HFFc6 (cell line): ENCODE measurements around the gene SPTLC3. TPM values are rescaled to one million over a fixed set of nuclear protein-coding genes. Genes with fewer than 3 reads are reported as not detected.

Experiments
- DNase-seq: peaks from one replicate; pipeline ENCODE4 v3.0.0-alpha.2; 2018
- H3K27ac Mint-ChIP-seq: 2 replicates; pipeline ENCODE4 v1.8.0; 2020; ENCODE audit warnings: mild to moderate bottlenecking, mixed read lengths
- H3K27me3 Mint-ChIP-seq: 2 replicates; pipeline ENCODE4 v1.8.0; 2021; ENCODE audit warnings: mild to moderate bottlenecking, moderate library complexity, mixed read lengths; ENCODE audit not compliant: insufficient read depth
- H3K36me3 Mint-ChIP-seq: 2 replicates; pipeline ENCODE4 v1.8.0; 2021; ENCODE audit warnings: low read depth, mixed read lengths
- H3K4me1 Mint-ChIP-seq: 2 replicates; pipeline ENCODE4 v1.8.0; 2020; ENCODE audit warnings: low read depth, mixed read lengths
- H3K4me3 Mint-ChIP-seq: 2 replicates; pipeline ENCODE4 v1.8.0; 2020; ENCODE audit warnings: mild to moderate bottlenecking, moderate library complexity, mixed read lengths
- H3K9me3 Mint-ChIP-seq: 2 replicates; pipeline ENCODE4 v1.8.0; 2020; ENCODE audit warnings: mild to moderate bottlenecking, mixed read lengths
- CTCF ChIP-seq: fragments of 200-600 bp; sonication (generic); IDR thresholded peaks from 2 replicates; pipeline ENCODE4 v1.5.0; 2021; ENCODE audit warnings: antibody characterized with exemption, mild to moderate bottlenecking
- total RNA-seq, 6 experiments: library from RNA; stranded (reverse); fragmentation: NEBNext Ultra II Directional; extraction: Animal tissue kit (Norgen Biotek cat#: 25700); gene quantifications; 2 replicates in 1 of 6; 3 replicates in 5 of 6; pipeline ENCODE4 v1.2.3, GENCODE V29; 2021

The SPTLC3 gene
- total RNA-seq, 6 experiments from 2014 or later = not detected

GRCh38 chr20:13170771-13171170 lies 162.0 kb downstream of the SPTLC3 start:
- DNase-seq = no peak
- Mint-ChIP-seq H3K9me3 (peaks cover 25% of the 10 kb centered on the region), H3K27ac (no peak overlapping the region), H3K27me3 (no peaks in the 10 kb centered on the region), H3K4me3 (no peak overlapping the region), H3K36me3 (no peaks in the 10 kb centered on the region), H3K4me1 (no peaks in the 10 kb centered on the region)
- no peak for TF ChIP-seq CTCF

GRCh38 chr20:13173201-13173600 lies 164.4 kb downstream of the SPTLC3 start:
- no peak for DNase-seq
- TF ChIP-seq CTCF = no peak
- Mint-ChIP-seq H3K36me3 (no peaks in the 10 kb centered on the region), H3K9me3 (peaks cover 40% of the 10 kb centered on the region), H3K4me3 (no peak overlapping the region), H3K27me3 (no peaks in the 10 kb centered on the region), H3K4me1 (no peaks in the 10 kb centered on the region), H3K27ac (no peak overlapping the region)

- no peaks in the 10 kb centered on the region for H3K27me3 Mint-ChIP-seq
- no peak overlapping the region for H3K27ac Mint-ChIP-seq
These were observed 165.6 kb downstream of the SPTLC3 start for GRCh38 chr20:13174402-13174801.

GRCh38 chr20:13180986-13181889 lies 172.5 kb downstream of the SPTLC3 start:
- peaks cover 37% of the 10 kb centered on the region for H3K9me3 Mint-ChIP-seq
- H3K36me3 Mint-ChIP-seq = no peaks in the 10 kb centered on the region
- no peak overlapping the region for H3K4me3 Mint-ChIP-seq
- no peaks in the 10 kb centered on the region for H3K4me1 Mint-ChIP-seq
- no peak for TF ChIP-seq CTCF
- no peak overlapping the region for H3K27ac Mint-ChIP-seq
- H3K27me3 Mint-ChIP-seq = no peaks in the 10 kb centered on the region; the same call in 1 of the 2 replicates
- no peak for DNase-seq

More at GRCh38 chr20:13174402-13174801, 165.6 kb downstream of the SPTLC3 start:
- no peak overlapping the region for H3K4me3 Mint-ChIP-seq
- no peak for TF ChIP-seq CTCF
- peaks cover 40% of the 10 kb centered on the region for H3K9me3 Mint-ChIP-seq
- H3K36me3 Mint-ChIP-seq = no peaks in the 10 kb centered on the region
- no peaks in the 10 kb centered on the region for H3K4me1 Mint-ChIP-seq
- no peak for DNase-seq

GRCh38 chr20:13183005-13183404 lies 174.2 kb downstream of the SPTLC3 start:
- H3K27ac Mint-ChIP-seq = no peak overlapping the region
- DNase-seq = no peak
- no peaks in the 10 kb centered on the region; the same call in 1 of the 2 replicates for H3K27me3 Mint-ChIP-seq
- no peaks in the 10 kb centered on the region for H3K36me3 Mint-ChIP-seq
- H3K4me3 Mint-ChIP-seq = no peak overlapping the region
- TF ChIP-seq CTCF = no peak
- H3K4me1 Mint-ChIP-seq = no peaks in the 10 kb centered on the region
- peaks cover 33% of the 10 kb centered on the region for H3K9me3 Mint-ChIP-seq
